H1 (cell line): Measurements from ENCODE around the gene NPC1L1. TPM values are rescaled to one million over a fixed set of nuclear protein-coding genes. Genes with fewer than 3 reads are reported as not detected.

Experiments
- ASH2L ChIP-seq: fragments of 200-600, 300-600 bp; sonication (generic); IDR thresholded peaks from one replicate; pipeline ENCODE4 v1.7.1; 2017; ENCODE audit warnings: low read length
- BRCA1 ChIP-seq: IDR thresholded peaks from 2 replicates; pipeline ENCODE4 v1.6.1; 2012; ENCODE audit warnings: low read depth, low read length, improper control_type of control experiment
- CREB1 ChIP-seq: IDR thresholded peaks from 2 replicates; pipeline ENCODE4 v1.6.1; 2012; ENCODE audit warnings: inconsistent platforms
- EZH2 ChIP-seq: fragments of 200-600 bp; sonication (generic); IDR thresholded peaks from 2 replicates; pipeline ENCODE4 v1.7.1; 2012; ENCODE audit warnings: low read depth, mild to moderate bottlenecking, moderate library complexity, low read length, inconsistent platforms; ENCODE audit not compliant: severe bottlenecking
- GABPA ChIP-seq: IDR thresholded peaks from 2 replicates; pipeline ENCODE4 v1.6.1; 2011; ENCODE audit warnings: mild to moderate bottlenecking, low read length, moderate library complexity, borderline replicate concordance; ENCODE audit not compliant: insufficient read depth
- HDAC2 ChIP-seq, 2 experiments: fragments of 300-600 bp in 1 of 2; sonication (generic) in 1 of 2; IDR thresholded peaks; 2 replicates each; pipeline ENCODE4 v1.6.1; 2011 to 2012; ENCODE audit warnings: low read depth in 2 of 2, low read length in 2 of 2, mild to moderate bottlenecking in 2 of 2, moderate library complexity in 2 of 2, borderline replicate concordance in 1 of 2, inconsistent platforms in 1 of 2
- HDAC6 ChIP-seq: IDR thresholded peaks from one replicate; pipeline ENCODE4 v1.7.1; 2012; ENCODE audit warnings: low read depth, mild to moderate bottlenecking, inconsistent platforms, low read length, moderate library complexity
- JUND ChIP-seq: IDR thresholded peaks from 2 replicates; pipeline ENCODE4 v1.6.1; 2011; ENCODE audit warnings: mild to moderate bottlenecking, improper control_type of control experiment, low read length
- NANOG ChIP-seq: IDR thresholded peaks from 2 replicates; pipeline ENCODE4 v1.6.1; 2011; ENCODE audit warnings: low read length, low read depth, mild to moderate bottlenecking, inconsistent platforms; ENCODE audit not compliant: insufficient read depth, poor library complexity, severe bottlenecking
- SIN3A ChIP-seq, 2 experiments: IDR thresholded peaks in 1 of 2; conservative IDR thresholded peaks in 1 of 2; 2 replicates each; pipeline ENCODE4 v1.6.1; 2011 to 2012; ENCODE audit warnings: low read length in 2 of 2, improper control_type of control experiment in 1 of 2, low read depth in 1 of 2, mild to moderate bottlenecking in 1 of 2
- TAF7 ChIP-seq: optimal IDR thresholded peaks from 2 replicates; pipeline ENCODE3; 2011; ENCODE audit warnings: low read depth, mild to moderate bottlenecking, inconsistent platforms, low read length, moderate library complexity, borderline replicate concordance
- TEAD4 ChIP-seq: IDR thresholded peaks from 2 replicates; pipeline ENCODE4 v1.6.1; 2012; ENCODE audit warnings: low read depth, low read length, inconsistent platforms, mixed read lengths
- polyA plus RNA-seq, 7 experiments: library from polyadenylated mRNA; depleted of rRNA in 3 of 7; stranded (reverse) in 5 of 7; unstranded in 2 of 7; fragments of >200 nt in 5 of 7; fragments of 200-250 nt in 2 of 7; gene quantifications; 1 replicate in 5 of 7; 2 replicates in 1 of 7; 4 replicates in 1 of 7; pipeline versions ENCODE4 v1.2.1 to v1.2.3, GENCODE V29; 2011 to 2013; ENCODE audit warnings: missing spikeins in 2 of 7, mixed read lengths in 2 of 7
- total RNA-seq: library from RNA; stranded (reverse); fragmentation: NEBNext Ultra II Directional; extraction: Animal tissue kit (Norgen Biotek cat#: 25700); gene quantifications from 2 replicates; pipeline ENCODE4 v1.2.1, GENCODE V29; 2021

Gene NPC1L1
- total and polyA plus RNA-seq, 2 of the 8 experiments (the other 6 are each of a cell fraction or from before 2014, with no cell fraction given): 0.06 to 0.21 TPM

- 0 out of 2 replicates have a peak, but pooled peaks have one; percentile 19 for TF ChIP-seq TEAD4
- no peak for TF ChIP-seq BRCA1
- TF ChIP-seq SIN3A (conservative IDR thresholded peaks at IDR 0.05 in 1 of 2, IDR thresholded peaks at IDR 0.05 in 1 of 2; ENCODE audit: low read depth in 1 of 2, low read length in 2 of 2): peak in 1 of 2 experiments; percentile 72; a peak in 1 of 4 replicates
- TF ChIP-seq EZH2: no peak
- TF ChIP-seq NANOG: no peak
- TF ChIP-seq CREB1: peak; percentile 78
- TF ChIP-seq ASH2L: no peak
- no peak for TF ChIP-seq TAF7
- no peak for TF ChIP-seq HDAC2 (IDR thresholded peaks at IDR 0.05; ENCODE audit: borderline replicate concordance in 1 of 2, low read depth in 2 of 2, low read length in 2 of 2)
- TF ChIP-seq JUND: peak; percentile 68
- no peak for TF ChIP-seq GABPA
- TF ChIP-seq HDAC6: no peak
These were observed 63.9 kb downstream of the NPC1L1 start (continued) for GRCh38 chr7:44477063-44477830.
